ENCODE data around the gene UNC13B. TPM values are rescaled to one million over a fixed set of nuclear protein-coding genes. Genes with fewer than 3 reads are reported as not detected.

Gene UNC13B
- total and polyA plus RNA-seq, 2 of the 13 experiments (the other 11 are each of a cell fraction or from before 2014, with no cell fraction given), result 14.0 to 18.3 TPM

DNA sequence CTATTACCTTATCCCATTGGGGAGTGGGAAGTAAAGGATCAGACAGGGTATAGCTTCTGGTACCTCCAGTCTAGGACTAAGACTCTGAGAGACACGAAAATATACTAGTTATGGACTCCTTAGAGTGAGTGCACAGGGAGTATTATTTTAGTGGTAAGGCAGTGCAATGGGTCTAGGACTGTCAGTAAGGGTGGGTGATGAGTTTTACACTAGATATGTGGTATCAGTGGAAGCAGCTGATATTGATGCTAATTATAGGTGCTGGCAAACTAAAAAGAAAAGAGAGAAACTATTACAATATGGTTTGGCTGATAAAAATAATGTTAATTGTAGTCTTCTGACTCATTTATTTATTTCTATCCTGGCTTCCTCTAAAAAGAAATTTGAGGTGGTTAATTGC, 118.6 kb downstream of the UNC13B start:
- ChIA-PET POLR2A (no interaction called here), CTCF (ENCODE audit: low intra/inter-chr PET ratio, low total read pairs) (no interaction called here)
- H3K36me3 ChIP-seq (replicated peaks in 1 of 2; ENCODE audit: control insufficient read depth in 1 of 2, insufficient read depth in 2 of 2, low read length in 2 of 2), result no peaks in the 10 kb centered on the region
- BruUV-seq (replicated peaks), result no TSS peak
- H4K20me1 ChIP-seq (ENCODE audit: insufficient read depth, low read length), result no peaks in the 10 kb centered on the region
- H3K79me2 ChIP-seq (ENCODE audit: insufficient read depth, low read length), result no peaks in the 10 kb centered on the region
- 68% methylated on average over 1 of the region's 1 CpG for WGBS (ENCODE audit: low lambda C conversion rate)
- intact Hi-C loops (cut with micrococcal nuclease; ENCODE audit: unreplicated experiment), result no loop called here
- H3K27ac ChIP-seq (ENCODE audit: extremely low read length, insufficient read depth, low read length), result no peak overlapping the region
- H3K9me3 ChIP-seq (ENCODE audit: low read length), result no peaks in the 10 kb centered on the region
- ATAC-seq, result no peak
- no peak for DNase-seq (ENCODE audit: low spot score)
- H3K4me1 ChIP-seq (ENCODE audit: insufficient read depth, low read length), result no peaks in the 10 kb centered on the region
- H3K4me3 ChIP-seq (replicated peaks in 1 of 3; ENCODE audit: insufficient read depth in 1 of 3, low read depth in 2 of 3, low read length in 3 of 3), result no peak overlapping the region
- no peak for FAIRE-seq
- no peak overlapping the region for H3K4me2 ChIP-seq (ENCODE audit: low read depth, low read length)
- TF ChIP-seq, protein P1, sequence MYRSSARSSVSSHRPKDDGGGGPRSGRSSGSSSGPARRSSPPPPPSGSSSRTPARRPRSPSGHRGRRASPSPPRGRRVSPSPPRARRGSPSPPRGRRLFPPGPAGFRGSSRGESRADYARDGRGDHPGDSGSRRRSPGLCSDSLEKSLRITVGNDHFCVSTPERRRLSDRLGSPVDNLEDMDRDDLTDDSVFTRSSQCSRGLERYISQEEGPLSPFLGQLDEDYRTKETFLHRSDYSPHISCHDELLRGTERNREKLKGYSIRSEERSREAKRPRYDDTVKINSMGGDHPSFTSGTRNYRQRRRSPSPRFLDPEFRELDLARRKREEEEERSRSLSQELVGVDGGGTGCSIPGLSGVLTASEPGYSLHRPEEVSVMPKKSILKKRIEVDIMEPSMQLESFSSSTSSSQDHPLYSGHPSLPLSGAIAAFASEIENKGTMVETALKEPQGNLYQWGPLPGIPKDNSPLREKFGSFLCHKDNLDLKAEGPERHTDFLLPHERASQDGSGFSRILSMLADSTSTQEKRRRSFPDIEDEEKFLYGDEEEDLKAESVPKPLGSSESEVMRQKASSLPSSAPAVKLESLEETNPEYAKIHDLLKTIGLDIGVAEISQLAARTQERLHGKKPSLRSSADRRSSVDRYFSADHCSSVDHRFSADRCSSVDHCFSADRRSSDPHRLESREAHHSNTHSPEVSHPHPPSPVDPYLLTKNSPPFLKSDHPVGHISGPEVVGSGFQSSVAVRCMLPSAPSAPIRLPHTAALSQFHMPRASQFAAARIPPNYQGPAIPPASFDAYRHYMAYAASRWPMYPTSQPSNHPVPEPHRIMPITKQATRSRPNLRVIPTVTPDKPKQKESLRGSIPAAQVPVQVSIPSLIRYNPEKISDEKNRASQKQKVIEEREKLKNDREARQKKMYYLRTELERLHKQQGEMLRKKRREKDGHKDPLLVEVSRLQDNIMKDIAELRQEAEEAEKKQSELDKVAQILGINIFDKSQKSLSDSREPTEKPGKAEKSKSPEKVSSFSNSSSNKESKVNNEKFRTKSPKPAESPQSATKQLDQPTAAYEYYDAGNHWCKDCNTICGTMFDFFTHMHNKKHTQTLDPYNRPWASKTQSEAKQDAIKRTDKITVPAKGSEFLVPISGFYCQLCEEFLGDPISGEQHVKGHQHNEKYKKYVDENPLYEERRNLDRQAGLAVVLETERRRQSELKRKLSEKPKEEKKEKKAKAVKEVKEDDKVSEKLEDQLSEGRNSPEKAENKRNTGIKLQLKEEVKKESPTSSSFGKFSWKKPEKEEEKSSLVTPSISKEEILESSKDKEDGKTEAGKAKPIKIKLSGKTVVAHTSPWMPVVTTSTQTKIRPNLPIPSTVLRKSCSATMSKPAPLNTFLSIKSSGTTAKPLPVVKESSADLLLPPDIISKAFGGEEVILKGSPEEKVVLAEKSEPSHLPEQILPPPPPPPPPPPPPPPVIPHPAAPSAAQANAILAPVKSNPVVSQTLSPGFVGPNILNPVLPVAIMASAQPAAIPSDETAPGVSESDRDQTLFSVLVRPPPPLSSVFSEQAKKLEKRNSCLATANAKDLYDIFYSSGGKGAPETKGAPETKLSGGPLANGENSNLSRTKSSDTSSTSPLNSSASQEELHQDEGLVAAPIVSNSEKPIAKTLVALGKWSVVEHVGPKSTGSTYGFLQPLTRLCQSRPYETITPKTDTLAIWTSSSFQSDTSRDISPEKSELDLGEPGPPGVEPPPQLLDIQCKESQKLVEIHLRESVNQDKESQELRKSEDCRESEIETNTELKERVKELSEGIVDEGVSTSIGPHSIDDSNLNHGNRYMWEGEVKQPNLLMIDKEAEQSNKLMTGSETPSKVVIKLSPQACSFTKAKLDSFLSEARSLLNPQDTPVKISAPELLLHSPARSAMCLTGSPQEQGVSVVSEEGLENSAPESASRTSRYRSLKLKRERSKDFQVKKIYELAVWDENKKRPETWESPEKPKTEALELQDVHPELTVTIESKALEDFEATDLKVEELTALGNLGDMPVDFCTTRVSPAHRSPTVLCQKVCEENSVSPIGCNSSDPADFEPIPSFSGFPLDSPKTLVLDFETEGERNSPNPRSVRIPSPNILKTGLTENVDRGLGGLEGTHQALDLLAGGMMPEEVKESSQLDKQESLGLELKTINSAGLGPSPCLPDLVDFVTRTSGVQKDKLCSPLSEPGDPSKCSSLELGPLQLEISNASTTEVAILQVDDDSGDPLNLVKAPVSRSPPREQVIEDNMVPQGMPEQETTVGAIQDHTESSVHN (CRISPR knock-in tag; IDR thresholded peaks at IDR 0.05), result no peak
- TF ChIP-seq ZNF557 (CRISPR knock-in tag; IDR thresholded peaks at IDR 0.05) (no peak), KDM6A (CRISPR knock-in tag; IDR thresholded peaks at IDR 0.05; ENCODE audit: low read depth) (no peak), ZNF589 (CRISPR knock-in tag; conservative IDR thresholded peaks at IDR 0.05) (no peak), NFIB (CRISPR knock-in tag; IDR thresholded peaks at IDR 0.05; ENCODE audit: borderline replicate concordance) (no peak), DR1 (CRISPR knock-in tag; IDR thresholded peaks at IDR 0.05) (no peak), HNRNPK (IDR thresholded peaks at IDR 0.05; ENCODE audit: low read depth, low read length, poor library complexity, severe bottlenecking) (no peak), ZNF773 (CRISPR knock-in tag; IDR thresholded peaks at IDR 0.05; ENCODE audit: borderline replicate concordance) (no peak)
- TF ChIP-seq, protein P2, sequence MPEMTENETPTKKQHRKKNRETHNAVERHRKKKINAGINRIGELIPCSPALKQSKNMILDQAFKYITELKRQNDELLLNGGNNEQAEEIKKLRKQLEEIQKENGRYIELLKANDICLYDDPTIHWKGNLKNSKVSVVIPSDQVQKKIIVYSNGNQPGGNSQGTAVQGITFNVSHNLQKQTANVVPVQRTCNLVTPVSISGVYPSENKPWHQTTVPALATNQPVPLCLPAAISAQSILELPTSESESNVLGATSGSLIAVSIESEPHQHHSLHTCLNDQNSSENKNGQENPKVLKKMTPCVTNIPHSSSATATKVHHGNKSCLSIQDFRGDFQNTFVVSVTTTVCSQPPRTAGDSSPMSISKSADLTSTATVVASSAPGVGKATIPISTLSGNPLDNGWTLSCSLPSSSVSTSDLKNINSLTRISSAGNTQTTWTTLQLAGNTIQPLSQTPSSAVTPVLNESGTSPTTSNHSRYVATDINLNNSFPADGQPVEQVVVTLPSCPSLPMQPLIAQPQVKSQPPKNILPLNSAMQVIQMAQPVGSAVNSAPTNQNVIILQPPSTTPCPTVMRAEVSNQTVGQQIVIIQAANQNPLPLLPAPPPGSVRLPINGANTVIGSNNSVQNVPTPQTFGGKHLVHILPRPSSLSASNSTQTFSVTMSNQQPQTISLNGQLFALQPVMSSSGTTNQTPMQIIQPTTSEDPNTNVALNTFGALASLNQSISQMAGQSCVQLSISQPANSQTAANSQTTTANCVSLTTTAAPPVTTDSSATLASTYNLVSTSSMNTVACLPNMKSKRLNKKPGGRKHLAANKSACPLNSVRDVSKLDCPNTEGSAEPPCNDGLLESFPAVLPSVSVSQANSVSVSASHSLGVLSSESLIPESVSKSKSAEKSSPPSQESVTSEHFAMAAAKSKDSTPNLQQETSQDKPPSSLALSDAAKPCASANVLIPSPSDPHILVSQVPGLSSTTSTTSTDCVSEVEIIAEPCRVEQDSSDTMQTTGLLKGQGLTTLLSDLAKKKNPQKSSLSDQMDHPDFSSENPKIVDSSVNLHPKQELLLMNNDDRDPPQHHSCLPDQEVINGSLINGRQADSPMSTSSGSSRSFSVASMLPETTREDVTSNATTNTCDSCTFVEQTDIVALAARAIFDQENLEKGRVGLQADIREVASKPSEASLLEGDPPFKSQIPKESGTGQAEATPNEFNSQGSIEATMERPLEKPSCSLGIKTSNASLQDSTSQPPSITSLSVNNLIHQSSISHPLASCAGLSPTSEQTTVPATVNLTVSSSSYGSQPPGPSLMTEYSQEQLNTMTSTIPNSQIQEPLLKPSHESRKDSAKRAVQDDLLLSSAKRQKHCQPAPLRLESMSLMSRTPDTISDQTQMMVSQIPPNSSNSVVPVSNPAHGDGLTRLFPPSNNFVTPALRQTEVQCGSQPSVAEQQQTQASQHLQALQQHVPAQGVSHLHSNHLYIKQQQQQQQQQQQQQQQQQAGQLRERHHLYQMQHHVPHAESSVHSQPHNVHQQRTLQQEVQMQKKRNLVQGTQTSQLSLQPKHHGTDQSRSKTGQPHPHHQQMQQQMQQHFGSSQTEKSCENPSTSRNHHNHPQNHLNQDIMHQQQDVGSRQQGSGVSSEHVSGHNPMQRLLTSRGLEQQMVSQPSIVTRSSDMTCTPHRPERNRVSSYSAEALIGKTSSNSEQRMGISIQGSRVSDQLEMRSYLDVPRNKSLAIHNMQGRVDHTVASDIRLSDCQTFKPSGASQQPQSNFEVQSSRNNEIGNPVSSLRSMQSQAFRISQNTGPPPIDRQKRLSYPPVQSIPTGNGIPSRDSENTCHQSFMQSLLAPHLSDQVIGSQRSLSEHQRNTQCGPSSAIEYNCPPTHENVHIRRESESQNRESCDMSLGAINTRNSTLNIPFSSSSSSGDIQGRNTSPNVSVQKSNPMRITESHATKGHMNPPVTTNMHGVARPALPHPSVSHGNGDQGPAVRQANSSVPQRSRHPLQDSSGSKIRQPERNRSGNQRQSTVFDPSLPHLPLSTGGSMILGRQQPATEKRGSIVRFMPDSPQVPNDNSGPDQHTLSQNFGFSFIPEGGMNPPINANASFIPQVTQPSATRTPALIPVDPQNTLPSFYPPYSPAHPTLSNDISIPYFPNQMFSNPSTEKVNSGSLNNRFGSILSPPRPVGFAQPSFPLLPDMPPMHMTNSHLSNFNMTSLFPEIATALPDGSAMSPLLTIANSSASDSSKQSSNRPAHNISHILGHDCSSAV (CRISPR knock-in tag; IDR thresholded peaks at IDR 0.05; ENCODE audit: borderline replicate concordance), result no peak
- H3K27me3 ChIP-seq (ENCODE audit: control insufficient read depth in 1 of 2, insufficient read depth in 2 of 2, low read length in 2 of 2), result no peaks in the 10 kb centered on the region
- in situ Hi-C loops (cut with HindIII; ENCODE audit: extremely low pct_ligation_motif_present, low pct_unique_long_range_greater_than_20kb), result no loop called here
- no peak overlapping the region for H2AFZ ChIP-seq (ENCODE audit: low read length)
- no peak overlapping the region for H3K9ac ChIP-seq (ENCODE audit: insufficient read depth, low read depth, low read length)
